H9 (cell line): ENCODE data around the gene TRMT2A. TPM values are rescaled to one million over a fixed set of nuclear protein-coding genes. Genes with fewer than 3 reads are reported as not detected.
A peak's percentile ranks its signal among the peaks of the same experiment; 100 is the strongest.

Experiments
- DNase-seq: peaks from one replicate; pipeline ENCODE4 v3.0.0-alpha.2; 2017
- H2AFZ ChIP-seq: one replicate; pipeline ENCODE4 v1.6.1; 2013; ENCODE audit warnings: mild to moderate bottlenecking, low read length, control low read depth, moderate library complexity
- H2AK5ac ChIP-seq: 2 replicates; pipeline ENCODE4 v1.6.1; 2013; ENCODE audit warnings: low read length, control low read depth, mixed read lengths; ENCODE audit not compliant: insufficient read length
- H2BK120ac ChIP-seq: one replicate; pipeline ENCODE4 v1.6.1; 2013; ENCODE audit warnings: low read depth, mild to moderate bottlenecking, low read length, control low read depth, inconsistent platforms; ENCODE audit not compliant: poor library complexity, severe bottlenecking
- H2BK12ac ChIP-seq: 2 replicates; pipeline ENCODE4 v1.6.1; 2013; ENCODE audit warnings: low read length, control low read depth, mixed read lengths, low read depth; ENCODE audit not compliant: insufficient read length
- H2BK15ac ChIP-seq: 2 replicates; pipeline ENCODE4 v1.6.1; 2013; ENCODE audit warnings: low read depth, low read length, control low read depth
- H2BK20ac ChIP-seq: one replicate; pipeline ENCODE4 v1.6.1; 2013; ENCODE audit warnings: low read depth, mild to moderate bottlenecking, low read length, control low read depth, inconsistent platforms; ENCODE audit not compliant: poor library complexity, severe bottlenecking
- H2BK5ac ChIP-seq: 2 replicates; pipeline ENCODE4 v1.6.1; 2013; ENCODE audit warnings: low read length, control low read depth, mixed read lengths; ENCODE audit not compliant: insufficient read length
- H3K14ac ChIP-seq: 2 replicates; pipeline ENCODE4 v1.6.1; 2013; ENCODE audit warnings: low read length, control low read depth; ENCODE audit not compliant: insufficient read depth
- H3K18ac ChIP-seq: 2 replicates; pipeline ENCODE4 v1.6.1; 2013; ENCODE audit warnings: low read depth, mild to moderate bottlenecking, mixed read lengths, low read length, control low read depth; ENCODE audit not compliant: insufficient read length
- H3K23ac ChIP-seq: 2 replicates; pipeline ENCODE4 v1.6.1; 2013; ENCODE audit warnings: low read length, control low read depth, mixed read lengths, low read depth; ENCODE audit not compliant: insufficient read length
- H3K23me2 ChIP-seq: 2 replicates; pipeline ENCODE4 v1.6.1; 2013; ENCODE audit warnings: low read depth, mild to moderate bottlenecking, mixed read lengths, low read length, control low read depth; ENCODE audit not compliant: insufficient read length, poor library complexity, severe bottlenecking
- H3K27ac ChIP-seq: 2 replicates; pipeline ENCODE4 v1.5.1; 2013; ENCODE audit warnings: low read length, control low read depth, mixed read lengths, low read depth; ENCODE audit not compliant: insufficient read length
- H3K27me3 ChIP-seq: 2 replicates; pipeline ENCODE4 v1.6.1; 2013; ENCODE audit warnings: low read length, control low read depth, inconsistent platforms; ENCODE audit not compliant: insufficient read depth
- H3K4ac ChIP-seq: 2 replicates; pipeline ENCODE4 v1.6.1; 2013; ENCODE audit warnings: low read depth, mild to moderate bottlenecking, control low read depth, inconsistent platforms, low read length, moderate library complexity
- H3K4me1 ChIP-seq: 2 replicates; pipeline ENCODE4 v1.6.1; 2013; ENCODE audit warnings: low read length, control low read depth, inconsistent platforms; ENCODE audit not compliant: insufficient read depth
- H3K4me2 ChIP-seq: 2 replicates; pipeline ENCODE4 v1.6.1; 2013; ENCODE audit warnings: low read length, control low read depth, mixed read lengths; ENCODE audit not compliant: insufficient read length, insufficient read depth
- H3K56ac ChIP-seq: 2 replicates; pipeline ENCODE4 v1.6.1; 2013; ENCODE audit warnings: low read depth, mild to moderate bottlenecking, mixed read lengths, low read length, control low read depth; ENCODE audit not compliant: insufficient read length
- H3K79me1 ChIP-seq: 2 replicates; pipeline ENCODE4 v1.6.1; 2013; ENCODE audit warnings: low read depth, mild to moderate bottlenecking, moderate library complexity, low read length, control low read depth, inconsistent platforms; ENCODE audit not compliant: insufficient read depth, poor library complexity, severe bottlenecking
- H3K79me2 ChIP-seq: 2 replicates; pipeline ENCODE4 v1.6.1; 2013; ENCODE audit warnings: low read length, control low read depth, inconsistent platforms; ENCODE audit not compliant: insufficient read depth
- H3K9ac ChIP-seq: 2 replicates; pipeline ENCODE4 v1.6.1; 2013; ENCODE audit warnings: low read length, control low read depth, mixed read lengths; ENCODE audit not compliant: insufficient read length; ENCODE audit errors: extremely low read depth
- H3K9me3 ChIP-seq: one replicate; pipeline ENCODE4 v1.6.1; 2013; ENCODE audit warnings: low read depth, low read length, inconsistent platforms; ENCODE audit not compliant: control insufficient read depth
- H3T11ph ChIP-seq: one replicate; pipeline ENCODE4 v1.6.1; 2013; ENCODE audit warnings: mild to moderate bottlenecking, low read length, control low read depth, inconsistent platforms
- H4K20me1 ChIP-seq: one replicate; pipeline ENCODE4 v1.6.1; 2013; ENCODE audit not compliant: control insufficient read depth, insufficient read length, insufficient read depth
- H4K5ac ChIP-seq: 2 replicates; pipeline ENCODE4 v1.6.1; 2013; ENCODE audit warnings: low read depth, mild to moderate bottlenecking, mixed read lengths, low read length, control low read depth; ENCODE audit not compliant: insufficient read length
- H4K8ac ChIP-seq: replicated peaks from 2 replicates; pipeline ENCODE4 v1.6.1; 2013; ENCODE audit warnings: low read length, control low read depth, mixed read lengths, low read depth; ENCODE audit not compliant: insufficient read length
- H4K91ac ChIP-seq: 2 replicates; pipeline ENCODE4 v1.6.1; 2013; ENCODE audit warnings: low read depth, mild to moderate bottlenecking, moderate library complexity, mixed read lengths, low read length, control low read depth; ENCODE audit not compliant: insufficient read length
- H3K27ac Mint-ChIP-seq, 3 experiments: 2 replicates in 2 of 3; 3 replicates in 1 of 3; pipeline ENCODE4 v1.8.0; 2020 to 2021; ENCODE audit warnings: mixed read lengths in 3 of 3, mild to moderate bottlenecking in 1 of 3, moderate library complexity in 1 of 3
- H3K27me3 Mint-ChIP-seq: 2 replicates; pipeline ENCODE4 v1.8.0; 2021; ENCODE audit warnings: low read depth, mild to moderate bottlenecking, moderate library complexity, mixed read lengths
- H3K36me3 Mint-ChIP-seq, 3 experiments: 2 replicates in 2 of 3; 3 replicates in 1 of 3; pipeline ENCODE4 v1.8.0; 2020 to 2021; ENCODE audit warnings: low read depth in 3 of 3, mixed read lengths in 3 of 3; ENCODE audit not compliant: insufficient read depth in 1 of 3
- H3K4me1 Mint-ChIP-seq, 2 experiments: 2 replicates each; pipeline ENCODE4 v1.8.0; 2020; ENCODE audit warnings: mixed read lengths in 2 of 2
- H3K4me3 Mint-ChIP-seq, 2 experiments: 2 replicates in 1 of 2; 3 replicates in 1 of 2; pipeline ENCODE4 v1.8.0; 2020 to 2021; ENCODE audit warnings: mild to moderate bottlenecking in 2 of 2, mixed read lengths in 2 of 2, moderate library complexity in 1 of 2
- H3K9me3 Mint-ChIP-seq, 2 experiments: 2 replicates in 1 of 2; 3 replicates in 1 of 2; pipeline ENCODE4 v1.8.0; 2020; ENCODE audit warnings: mild to moderate bottlenecking in 2 of 2, mixed read lengths in 2 of 2, moderate library complexity in 1 of 2
- CTCF ChIP-seq: fragments of 200-600 bp; sonication (generic); conservative IDR thresholded peaks from 3 replicates; pipeline ENCODE4 v1.8.0; 2021; ENCODE audit warnings: antibody characterized with exemption, mild to moderate bottlenecking
- WGBS: extraction: QIAGEN DNeasy Blood & Tissue Kit; methylation state at CpG from one replicate; pipeline ENCODE4 v1.1.7; 2013; ENCODE audit warnings: missing lambda C conversion rate, low lambda C conversion rate, mixed read lengths; ENCODE audit not compliant: insufficient read length; ENCODE audit errors: extremely low coverage; 5-methylcytosine and 5-hydroxymethylcytosine counted together
- total RNA-seq: library from RNA; stranded (reverse); gene quantifications from 2 replicates; pipeline ENCODE4 v1.2.1, GENCODE V29; 2021

TRMT2A gene
- total RNA-seq, 1 experiment from 2014 or later = 58.2 TPM

GRCh38 chr22:20064140-20064480 is 52.9 kb downstream of the TRMT2A start:
- no peaks in the 10 kb centered on the region for H3K9me3 ChIP-seq
- Mint-ChIP-seq H3K4me3 (no peak overlapping the region), H3K36me3 (peaks cover 0 to 3% (median 2%) of the 10 kb centered on the region in 3 experiments; a peak in 2 of 7 replicates), H3K27ac (peak overlapping the region in 1 of 3 experiments; percentile 72; a peak in 1 of 7 replicates), H3K4me1 (no peaks in the 10 kb centered on the region), H3K9me3 (no peaks in the 10 kb centered on the region), H3K27me3 (peaks cover 13% of the 10 kb centered on the region)
- no peaks in the 10 kb centered on the region for H3K23me2 ChIP-seq
- no peak overlapping the region for H3K27ac ChIP-seq
- no peak overlapping the region for H2BK5ac ChIP-seq
- no peak overlapping the region for H2BK120ac ChIP-seq
- H3K18ac ChIP-seq = no peak overlapping the region
- no peak overlapping the region; the same call in 1 of the 2 replicates for H3K14ac ChIP-seq
- TF ChIP-seq CTCF = no peak
- H3K56ac ChIP-seq = no peak overlapping the region
- no peak overlapping the region for H3K4me2 ChIP-seq
- H4K5ac ChIP-seq = no peak overlapping the region
- no peaks in the 10 kb centered on the region for H3K79me1 ChIP-seq
- H2AK5ac ChIP-seq = no peak overlapping the region
- H3K9ac ChIP-seq = no peak overlapping the region
- no peak for DNase-seq
- H3K23ac ChIP-seq = no peak overlapping the region
- no peaks in the 10 kb centered on the region for H3K27me3 ChIP-seq
- no peak overlapping the region for H3T11ph ChIP-seq
- no peak overlapping the region for H2AFZ ChIP-seq
- no peak overlapping the region for H2BK20ac ChIP-seq
- no peak overlapping the region for H2BK12ac ChIP-seq
- H2BK15ac ChIP-seq = no peak overlapping the region
- no peak overlapping the region for H4K91ac ChIP-seq
- no peak overlapping the region for H3K4ac ChIP-seq
- no CpG with 5 or more reads among the region's 3 CpGs for whole genome bisulfite sequencing
- no peaks in the 10 kb centered on the region for H3K4me1 ChIP-seq
- no peaks in the 10 kb centered on the region for H4K20me1 ChIP-seq
- no peaks in the 10 kb centered on the region for H3K79me2 ChIP-seq
- H4K8ac ChIP-seq = no peak overlapping the region
